Epithelial cell of esophagus (primary cell): ENCODE measurements around the gene DLX6.

Source experiments
- DNase-seq: peaks from one replicate; pipeline ENCODE4 v3.0.0; 2010; ENCODE audit warnings: low read depth
- H3K4me3 ChIP-seq: 2 replicates; pipeline ENCODE4 v1.5.1; 2011; ENCODE audit warnings: mild to moderate bottlenecking, low read length, control low read depth
- CTCF ChIP-seq: IDR thresholded peaks from 2 replicates; pipeline ENCODE4 v1.5.1; 2011; ENCODE audit warnings: low read depth, mild to moderate bottlenecking, low read length, control low read depth, inconsistent platforms; ENCODE audit not compliant: insufficient read depth; ENCODE audit errors: missing control alignments

The DLX6 gene

GRCh38 chr7:97006055-97006815, 882 bp downstream of the DLX6 start:
- peak overlapping the region; percentile 31 for H3K4me3 ChIP-seq
- DNase-seq = peak; percentile 47
- no peak for TF ChIP-seq CTCF

GRCh38 chr7:97006816-97007582, 1.6 kb downstream of the DLX6 start:
- no peak for DNase-seq
- TF ChIP-seq CTCF = no peak
- H3K4me3 ChIP-seq = no peak overlapping the region

- DNase-seq = no peak
- no peak for TF ChIP-seq CTCF
- no peak overlapping the region for H3K4me3 ChIP-seq
Measured at GRCh38 chr7:97007583-97007861, 2.2 kb downstream of the DLX6 start.

- no peak overlapping the region for H3K4me3 ChIP-seq
- TF ChIP-seq CTCF = no peak
- DNase-seq = no peak
Measured at GRCh38 chr7:97008275-97008917, 3.0 kb downstream of the DLX6 start.

- H3K4me3 ChIP-seq = no peak overlapping the region
- DNase-seq = no peak
- no peak for TF ChIP-seq CTCF
Measured at GRCh38 chr7:97009753-97010732, 4.7 kb downstream of the DLX6 start.

GRCh38 chr7:97011104-97011503, 5.8 kb downstream of the DLX6 start:
- DNase-seq = no peak
- TF ChIP-seq CTCF = no peak
- no peak overlapping the region for H3K4me3 ChIP-seq
